Mucosa of descending colon (tissue), 3 donors: Measurements from ENCODE around the gene DAP. TPM values are rescaled to one million over a fixed set of nuclear protein-coding genes. Genes with fewer than 3 reads are reported as not detected.

ENCODE experiments used
- ATAC-seq: fragments of 200-7000 bp; cut with Tn5 transposase; one replicate; pipeline ENCODE4 v1.9.1; 2020; ENCODE audit warnings: mild to moderate bottlenecking, moderate library complexity
- DNase-seq, 3 donors: peaks; one replicate each; pipeline ENCODE4 v3.0.0-alpha.2; 2020
- H3K36me3 ChIP-seq: fragments of 200-600 bp; one replicate; pipeline ENCODE4 v1.8.0; 2021; ENCODE audit warnings: low read depth, mild to moderate bottlenecking
- H3K4me1 ChIP-seq: fragments of 200-600 bp; one replicate; pipeline ENCODE4 v1.8.0; 2021; ENCODE audit warnings: low read depth, mild to moderate bottlenecking
- H3K4me3 ChIP-seq: fragments of 200-600 bp; one replicate; pipeline ENCODE4 v1.8.0; 2021; ENCODE audit warnings: mild to moderate bottlenecking
- H3K9me3 ChIP-seq: fragments of 200-600 bp; one replicate; pipeline ENCODE4 v1.8.0; 2021; ENCODE audit warnings: mild to moderate bottlenecking
- CTCF ChIP-seq: fragments of 200-600 bp; IDR thresholded peaks from one replicate; pipeline ENCODE4 v1.8.0; 2022; ENCODE audit warnings: antibody characterized with exemption, mild to moderate bottlenecking
- intact Hi-C, 2 donors: fragments of 100-400 bp; cut with DNase I in 1 of 2; cut with micrococcal nuclease in 1 of 2; formaldehyde crosslinking; loops; one replicate each; pipeline versions ENCODE4 v1.11.0 to v1.11.1; 2022; cut with DNase I, micrococcal nuclease
- total RNA-seq, 3 donors: library from RNA; stranded (reverse); fragmentation: NEBNext Ultra II Directional in 2 of 3; extraction: Animal tissue kit (Norgen Biotek cat#: 25700) in 2 of 3; gene quantifications; one replicate each; pipeline versions ENCODE4 v1.2.1 to v1.2.4, GENCODE V29; 2021 to 2023
- donor health status: DM: no; HTN: no; CAD: no; lungs with moderate emphysema.
- donor health status: DM: no; HTN: no; CAD: no.
- donor health status: DM: no; HTN: yes; CAD: no.

The DAP gene
- total RNA-seq, 3 donors from 2014 or later = 63.7 to 125 (median 109) TPM

DNA sequence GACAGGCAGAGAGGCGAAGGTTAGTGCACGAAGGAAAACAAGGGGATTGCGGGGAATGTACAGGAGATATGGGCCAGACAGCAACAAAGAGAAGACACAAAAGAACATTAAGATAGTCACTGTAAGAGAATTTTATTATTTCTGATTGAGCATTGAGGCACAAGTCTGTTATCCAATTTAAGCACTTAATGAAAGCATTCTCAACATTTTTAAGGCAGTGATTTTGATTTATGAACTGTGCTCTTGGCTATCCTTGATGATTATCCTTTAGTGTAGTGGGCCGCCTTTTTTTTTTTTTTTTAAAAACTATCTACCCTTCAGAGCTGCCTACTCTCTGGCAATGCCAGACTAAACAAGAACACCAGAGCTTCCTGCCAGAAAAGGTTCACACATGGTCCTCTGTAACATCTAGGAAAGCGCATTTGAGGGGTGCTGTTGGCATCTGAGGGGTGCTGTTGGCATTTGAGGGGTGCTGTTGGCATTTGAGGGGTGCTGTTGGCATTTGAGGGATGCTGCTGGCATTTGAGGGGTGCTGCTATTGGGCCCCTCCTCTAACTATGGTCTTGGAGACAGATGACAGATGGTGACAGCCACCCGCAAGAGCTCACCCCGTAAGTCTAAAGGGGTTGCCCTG is 3.0 kb downstream of the DAP start:
- Histone ChIP-seq H3K4me1 (peaks cover 13% of the 10 kb centered on the region), H3K4me3 (no peak overlapping the region), H3K36me3 (no peaks in the 10 kb centered on the region), H3K9me3 (no peaks in the 10 kb centered on the region)
- TF ChIP-seq CTCF = no peak
- DNase-seq (no peak), ATAC-seq (no peak)
- intact Hi-C loops = no loop called here

DNA sequence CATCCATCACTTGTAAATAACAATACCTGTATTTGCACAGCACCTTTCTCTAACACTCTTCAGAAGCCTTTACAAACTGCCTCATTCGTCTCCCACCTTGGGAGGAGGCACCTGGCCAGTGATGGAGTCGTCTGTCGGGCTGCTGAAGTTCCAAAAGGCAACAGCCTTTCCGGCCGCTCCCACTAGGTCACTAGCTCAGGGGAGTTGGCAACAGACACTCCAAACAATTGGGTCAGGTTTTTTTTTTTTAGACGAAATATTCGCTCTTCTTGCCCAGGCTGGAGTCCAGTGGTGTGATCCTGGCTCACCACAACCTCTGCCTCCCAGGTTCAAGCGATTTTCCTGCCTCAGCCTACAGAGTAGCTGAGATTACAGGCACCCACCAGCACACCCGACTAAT is 4.0 kb downstream of the DAP start:
- Histone ChIP-seq H3K4me3 (no peak overlapping the region), H3K9me3 (no peaks in the 10 kb centered on the region), H3K4me1 (peaks cover 13% of the 10 kb centered on the region), H3K36me3 (no peaks in the 10 kb centered on the region)
- intact Hi-C loops = no loop called here
- no peak for DNase-seq
- TF ChIP-seq CTCF = no peak
- ATAC-seq = no peak

DNA sequence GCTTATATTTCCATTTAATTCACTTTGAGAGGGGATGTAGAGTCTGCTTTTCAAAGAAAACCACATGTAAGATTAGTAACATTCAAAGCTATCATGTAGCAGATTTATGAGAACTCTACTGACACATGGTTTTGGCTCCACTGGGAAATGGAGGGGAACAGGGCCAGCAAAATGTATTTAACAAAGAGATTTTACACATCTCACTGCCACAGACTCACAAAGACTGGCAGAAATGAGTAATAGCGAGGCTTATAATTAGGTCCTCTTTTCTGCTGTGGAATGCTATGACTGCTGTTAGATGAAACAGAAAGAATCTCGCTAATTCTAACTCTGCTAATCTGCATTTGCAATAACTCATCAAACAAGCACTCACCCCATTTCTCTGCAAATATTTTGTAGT is 4.5 kb downstream of the DAP start:
- ATAC-seq (no peak), DNase-seq (no peak)
- Histone ChIP-seq H3K36me3 (no peaks in the 10 kb centered on the region), H3K4me3 (no peak overlapping the region), H3K9me3 (no peaks in the 10 kb centered on the region), H3K4me1 (peaks cover 13% of the 10 kb centered on the region)
- TF ChIP-seq CTCF = no peak
- intact Hi-C loops = no loop called here

DNA sequence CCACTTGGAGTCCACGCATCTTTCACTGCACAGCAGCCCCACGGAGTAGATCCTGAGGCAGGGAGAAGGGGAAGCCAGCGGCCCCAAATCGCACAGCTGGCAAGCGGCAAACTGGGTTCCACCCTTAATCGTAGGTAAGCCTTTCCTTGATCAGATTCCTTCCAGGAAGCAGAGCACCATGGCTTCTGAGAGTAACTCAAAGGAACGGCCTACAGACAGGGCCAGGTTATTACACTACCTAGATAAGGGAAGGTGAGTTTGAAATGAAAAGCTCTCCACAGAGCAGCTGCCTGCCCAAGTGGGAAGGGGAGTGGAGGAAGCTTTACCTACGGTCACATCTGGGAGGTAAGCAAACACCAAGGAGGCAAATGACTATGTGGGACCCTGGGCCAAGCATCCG is 7.9 kb downstream of the DAP start:
- TF ChIP-seq CTCF = no peak
- Histone ChIP-seq H3K4me3 (no peak overlapping the region), H3K36me3 (no peaks in the 10 kb centered on the region), H3K9me3 (no peaks in the 10 kb centered on the region), H3K4me1 (peaks cover 9% of the 10 kb centered on the region)
- intact Hi-C loops = no loop called here
- DNase-seq (no peak), ATAC-seq (peak; percentile 29)

DNA sequence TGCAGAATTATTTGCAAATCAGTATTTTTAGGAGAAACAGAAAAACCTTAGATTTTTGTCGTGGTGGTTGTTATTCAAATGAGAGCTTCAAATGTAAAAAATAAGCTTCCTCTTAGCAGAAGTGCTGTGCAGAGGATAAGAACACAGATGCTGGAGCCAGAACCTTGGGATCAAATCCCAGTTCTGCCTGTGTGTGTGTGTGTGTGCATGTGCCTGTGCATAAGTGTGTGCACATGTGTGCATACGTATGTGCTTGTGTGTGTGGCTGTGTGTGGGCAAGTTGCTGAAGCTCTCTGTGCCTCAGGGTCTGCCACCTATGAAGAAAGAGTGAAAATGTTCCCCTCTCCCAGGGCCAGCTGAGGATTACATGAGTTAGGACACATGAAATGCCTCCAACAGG is 8.6 kb downstream of the DAP start:
- no peak for TF ChIP-seq CTCF
- no peaks in the 10 kb centered on the region for H3K9me3 ChIP-seq
- intact Hi-C loops = no loop called here
- ATAC-seq = no peak
- no peak for DNase-seq
- H3K4me3 ChIP-seq = no peak overlapping the region
- H3K4me1 ChIP-seq = peaks cover 8% of the 10 kb centered on the region
- H3K36me3 ChIP-seq = no peaks in the 10 kb centered on the region

- TF ChIP-seq CTCF = no peak
- ATAC-seq (no peak), DNase-seq (no peak)
- H3K4me3 ChIP-seq = no peak overlapping the region
- intact Hi-C loops = no loop called here
- H3K9me3 ChIP-seq = no peaks in the 10 kb centered on the region
- peaks cover 19% of the 10 kb centered on the region for H3K4me1 ChIP-seq
- H3K36me3 ChIP-seq = no peaks in the 10 kb centered on the region
Measured at GRCh38 chr5:10750909-10751308, 10.1 kb downstream of the DAP start.
